GM19328 (cell line): ENCODE results near the gene TRIM29.

Experiments used
- ATAC-seq: cut with Tn5 transposase; IDR thresholded peaks from one replicate; pipeline ENCODE4 v1.9.1; 2021; ENCODE audit warnings: mild to moderate bottlenecking, moderate library complexity; ENCODE audit not compliant: unreplicated experiment

The TRIM29 gene

GRCh38 chr11:120098503-120099020 is 39.4 kb downstream of the TRIM29 start:
- ATAC-seq: no peak

- ATAC-seq: no peak
Observed at GRCh38 chr11:120097721-120098385, 40.1 kb downstream of the TRIM29 start.

GRCh38 chr11:120096369-120097191 is 41.3 kb downstream of the TRIM29 start:
- ATAC-seq: no peak

GRCh38 chr11:120095516-120095915 is 42.4 kb downstream of the TRIM29 start:
- ATAC-seq: no peak

GRCh38 chr11:120091701-120092100 is 46.2 kb downstream of the TRIM29 start:
- no peak for ATAC-seq

- ATAC-seq: no peak
Observed at GRCh38 chr11:120091121-120091520, 46.8 kb downstream of the TRIM29 start.

- ATAC-seq: no peak
Observed at GRCh38 chr11:120090411-120090810, 47.5 kb downstream of the TRIM29 start.

GRCh38 chr11:120089036-120090001 is 48.6 kb downstream of the TRIM29 start:
- no peak for ATAC-seq

GRCh38 chr11:120088056-120088455 is 49.9 kb downstream of the TRIM29 start:
- no peak for ATAC-seq

GRCh38 chr11:120086651-120087050 is 51.3 kb downstream of the TRIM29 start:
- ATAC-seq: no peak

GRCh38 chr11:120079750-120080610 is 57.9 kb downstream of the TRIM29 start:
- ATAC-seq: no peak

- no peak for ATAC-seq
Observed at GRCh38 chr11:120078397-120078796, 59.5 kb downstream of the TRIM29 start.

GRCh38 chr11:120074076-120074475 is 63.8 kb downstream of the TRIM29 start:
- no peak for ATAC-seq

GRCh38 chr11:120073196-120073595 is 64.7 kb downstream of the TRIM29 start:
- no peak for ATAC-seq

GRCh38 chr11:120068114-120068573 is 69.8 kb downstream of the TRIM29 start:
- ATAC-seq: no peak

GRCh38 chr11:120067438-120068113 is 70.3 kb downstream of the TRIM29 start:
- ATAC-seq: no peak

GRCh38 chr11:120066738-120067437 is 71.0 kb downstream of the TRIM29 start:
- ATAC-seq: no peak

GRCh38 chr11:120065876-120066275 is 72.0 kb downstream of the TRIM29 start:
- ATAC-seq: no peak

- no peak for ATAC-seq
Observed at GRCh38 chr11:120065176-120065575, 72.7 kb downstream of the TRIM29 start.
